Uterus (tissue), 2 donors: Measurements from ENCODE around the gene DPP4.

Experiments
- CTCF ChIP-seq, 4 experiments: fragments of 200-600 bp in 2 of 4; fragments of 450-650 bp in 2 of 4; sonication (generic) in 2 of 4; IDR thresholded peaks; one replicate each; pipeline ENCODE4 v1.5.1; 2016 to 2019; ENCODE audit warnings: antibody characterized with exemption in 4 of 4, mild to moderate bottlenecking in 2 of 4, moderate library complexity in 1 of 4
- POLR2A ChIP-seq, 2 donors: fragments of 450-650 bp; IDR thresholded peaks; one replicate each; pipeline ENCODE4 v1.6.1; 2016; ENCODE audit warnings: antibody characterized with exemption in 2 of 2, mild to moderate bottlenecking in 1 of 2, moderate library complexity in 1 of 2

GRCh38 chr2:162092008-162092390 lies 18.0 kb upstream of the DPP4 start:
- TF ChIP-seq POLR2A (IDR thresholded peaks at IDR 0.05) (no peak), CTCF (IDR thresholded peaks at IDR 0.05) (no peak)
